COLO668 (cell line): Measurements from ENCODE around the gene MOSPD3.
A peak's percentile ranks its signal among the peaks of the same experiment; 100 is the strongest.
"Not testable (repeated sequence)": the region's sequence is repeated elsewhere in the genome, so short reads cannot be mapped to it uniquely, and the experiment has no call there.

Experiments used
- DNase-seq: peaks from one replicate; lab custom pipeline; 2025; ENCODE audit not compliant: unreplicated experiment; lab: John Stamatoyannopoulos, UW

Gene MOSPD3, protein sequence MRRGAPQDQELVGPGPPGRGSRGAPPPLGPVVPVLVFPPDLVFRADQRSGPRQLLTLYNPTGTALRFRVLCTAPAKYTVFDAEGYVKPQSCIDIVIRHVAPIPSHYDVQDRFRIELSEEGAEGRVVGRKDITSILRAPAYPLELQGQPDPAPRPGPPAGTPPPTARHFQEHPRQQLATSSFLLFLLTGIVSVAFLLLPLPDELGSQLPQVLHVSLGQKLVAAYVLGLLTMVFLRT

DNA sequence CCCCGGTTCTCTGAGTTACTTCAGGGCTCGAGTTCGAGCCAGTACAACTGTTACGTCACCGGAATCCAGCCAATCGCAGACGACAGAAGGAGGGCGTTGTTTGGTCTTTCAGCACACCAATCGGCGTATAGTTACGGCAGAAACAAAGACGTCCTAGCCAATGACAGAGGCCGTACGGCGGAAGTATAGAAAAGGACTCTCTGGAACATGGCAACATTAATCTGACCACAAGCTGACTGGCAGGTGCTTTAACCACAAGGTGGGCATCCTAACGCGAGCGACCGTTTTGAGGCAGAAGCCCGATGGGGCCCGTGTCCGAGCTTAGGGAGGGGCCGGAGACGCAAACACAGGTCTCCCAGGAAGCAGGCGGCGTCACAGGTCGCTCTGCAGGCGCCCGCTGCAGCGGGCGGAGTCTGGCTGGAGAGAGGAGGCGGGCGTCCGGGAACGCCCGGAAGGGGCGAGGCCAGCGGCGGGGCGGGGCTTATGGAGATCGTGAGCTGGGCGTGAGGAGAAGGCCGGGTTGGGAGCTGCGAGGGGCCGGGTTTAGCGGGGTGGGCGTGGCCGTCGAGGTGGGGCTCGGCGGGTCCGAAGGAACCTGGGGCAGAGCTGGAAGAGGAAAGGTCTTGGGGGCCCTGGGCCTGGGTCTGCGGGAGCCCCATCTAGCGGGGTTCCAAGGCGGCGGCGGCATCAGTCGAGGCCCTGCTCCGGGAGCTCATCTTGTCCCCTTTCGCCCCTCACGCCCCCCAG lies at the start of gene MOSPD3:
MOSPD3 (plus strand) TSS at position 558 of the 747 bp plus-strand sequence. CDS start 252 bp downstream, outside the sequence.
- peak; percentile 97 for DNase-seq

- no peak for DNase-seq
Observed at GRCh38 chr7:100563100-100563564, 49.2 kb upstream of the MOSPD3 start.

DNA sequence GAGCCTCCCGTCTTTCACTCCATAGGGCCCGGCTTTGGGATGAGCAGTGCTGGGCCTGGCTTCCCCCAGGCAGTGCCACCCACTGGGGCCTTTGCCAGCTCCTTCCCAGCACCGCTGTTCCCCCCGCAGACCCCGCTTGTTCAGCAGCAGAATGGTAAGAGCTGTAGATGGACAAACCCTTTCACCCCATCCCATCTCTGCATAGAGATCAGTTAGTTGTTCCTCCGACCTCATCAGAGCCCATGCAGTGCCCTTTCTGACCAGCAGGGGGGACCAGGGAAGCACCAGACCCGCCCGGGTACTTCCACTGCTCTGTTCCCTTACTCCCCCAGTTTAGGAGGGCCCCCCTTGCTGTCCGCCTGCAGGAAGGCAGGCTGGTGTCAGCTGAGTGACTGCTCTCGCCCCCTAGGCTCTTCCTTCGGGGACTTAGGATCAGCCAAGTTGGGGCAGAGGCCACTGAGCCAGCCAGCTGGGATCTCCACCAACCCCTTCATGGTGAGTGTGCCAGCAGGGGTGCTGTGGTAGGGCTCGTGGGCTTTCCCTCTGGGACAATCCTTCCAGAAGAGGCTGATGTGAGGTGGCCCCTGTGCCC lies 48.4 kb upstream of the MOSPD3 start:
- DNase-seq: peak; percentile 65

DNA sequence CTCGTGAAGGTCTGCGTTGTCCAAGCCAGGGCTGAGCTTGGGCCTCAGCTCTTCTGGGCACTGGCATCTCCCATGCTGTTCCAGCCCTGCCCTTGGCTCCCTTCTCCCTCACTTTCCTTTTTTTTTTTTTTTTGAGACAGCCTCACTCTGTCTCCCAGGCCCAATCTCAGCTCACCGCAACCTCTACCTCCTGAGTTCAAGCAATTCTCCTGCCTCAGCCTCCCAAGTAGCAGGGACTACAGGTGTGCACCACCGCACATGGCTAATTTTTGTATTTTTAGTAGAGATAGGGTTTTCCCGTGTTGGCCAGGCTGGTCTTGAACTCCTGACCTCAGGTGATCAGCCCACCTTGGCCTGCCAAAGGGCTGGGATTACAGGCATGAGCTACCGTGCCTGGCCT lies 47.9 kb upstream of the MOSPD3 start:
- not testable (repeated sequence) for DNase-seq

- DNase-seq: no peak
Observed at GRCh38 chr7:100565133-100565571, 47.2 kb upstream of the MOSPD3 start.

GRCh38 chr7:100566018-100566531 lies 46.3 kb upstream of the MOSPD3 start:
- no peak for DNase-seq

DNA sequence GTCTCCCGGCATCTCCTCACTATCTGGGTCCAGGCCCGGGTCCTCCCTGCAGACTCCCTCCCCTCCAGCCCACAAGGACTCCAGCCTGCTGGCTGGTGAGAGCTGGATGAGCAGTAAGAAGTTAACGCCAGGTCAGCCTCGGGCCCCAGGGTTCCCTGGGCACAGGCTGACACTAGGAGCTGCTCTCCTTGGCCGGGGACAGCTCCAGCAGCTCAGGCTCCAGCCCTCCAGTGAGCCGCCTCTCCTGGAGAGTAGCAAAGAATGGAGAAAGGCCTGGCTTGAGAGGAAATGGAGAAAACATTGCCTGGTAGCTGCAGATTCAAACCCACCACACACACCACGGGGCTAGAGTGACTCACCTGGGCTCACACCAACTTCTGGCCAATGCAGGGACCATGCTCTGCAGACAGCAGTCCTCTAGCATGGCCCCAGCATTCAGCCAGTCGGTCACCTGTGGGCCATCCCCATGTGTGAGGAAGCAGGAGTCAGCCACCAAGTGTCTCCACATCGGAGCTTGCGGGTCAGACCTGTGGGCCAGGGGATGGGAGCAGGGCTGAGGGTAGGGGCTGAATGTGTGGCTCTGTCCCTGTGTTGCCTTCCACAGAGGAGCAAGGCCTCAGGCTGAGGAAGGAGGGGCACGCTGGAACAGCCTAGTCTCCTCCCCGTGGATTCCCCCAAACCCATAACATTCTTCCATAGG lies 45.2 kb upstream of the MOSPD3 start:
- no peak for DNase-seq

- DNase-seq: peak; percentile 50
Observed at GRCh38 chr7:100567751-100568175, 44.6 kb upstream of the MOSPD3 start.

DNA sequence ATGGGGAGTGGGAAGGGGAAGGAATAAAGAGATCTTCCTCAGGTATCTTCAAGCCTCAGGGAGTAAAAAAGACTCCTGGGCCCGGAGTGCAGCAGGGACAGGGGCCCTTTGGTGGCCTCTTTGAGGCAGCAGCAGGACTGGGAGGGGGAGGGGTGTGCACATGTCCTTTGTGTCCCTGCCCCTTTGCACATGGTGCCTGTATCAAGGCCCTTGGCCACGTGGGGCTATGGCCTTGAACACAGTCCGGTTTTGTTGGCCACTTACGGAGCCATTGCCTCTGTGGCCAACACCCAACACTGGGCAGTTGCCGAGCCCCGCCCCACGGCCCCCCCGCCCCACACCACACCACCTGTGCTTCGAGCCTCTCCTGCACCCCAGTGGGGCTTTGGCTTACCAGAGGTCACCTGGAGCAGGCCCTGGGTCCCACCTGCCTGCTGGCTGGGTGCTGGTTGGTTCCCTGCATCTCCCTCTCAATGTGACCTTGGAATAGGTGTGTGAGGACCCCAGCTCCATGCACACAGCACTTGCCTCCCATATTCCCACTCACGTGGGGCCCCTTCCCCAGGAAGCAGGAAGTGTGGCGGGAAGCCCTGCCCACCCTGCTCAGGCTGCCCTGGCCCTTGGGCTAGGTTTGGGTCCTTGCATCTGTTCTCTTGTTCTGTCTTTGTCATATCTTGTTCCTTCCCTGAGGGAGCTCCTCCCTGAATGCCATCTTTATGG lies 44.0 kb upstream of the MOSPD3 start:
- DNase-seq: peak; percentile 18

GRCh38 chr7:100568896-100569844 lies 43.2 kb upstream of the MOSPD3 start:
- peak; percentile 79 for DNase-seq

GRCh38 chr7:100570954-100571828 lies 41.1 kb upstream of the MOSPD3 start:
- peak; percentile 5 for DNase-seq

GRCh38 chr7:100571829-100572116 lies 40.6 kb upstream of the MOSPD3 start:
- DNase-seq: peak; percentile 11

- no peak for DNase-seq
Observed at GRCh38 chr7:100572281-100572948, 39.9 kb upstream of the MOSPD3 start.

DNA sequence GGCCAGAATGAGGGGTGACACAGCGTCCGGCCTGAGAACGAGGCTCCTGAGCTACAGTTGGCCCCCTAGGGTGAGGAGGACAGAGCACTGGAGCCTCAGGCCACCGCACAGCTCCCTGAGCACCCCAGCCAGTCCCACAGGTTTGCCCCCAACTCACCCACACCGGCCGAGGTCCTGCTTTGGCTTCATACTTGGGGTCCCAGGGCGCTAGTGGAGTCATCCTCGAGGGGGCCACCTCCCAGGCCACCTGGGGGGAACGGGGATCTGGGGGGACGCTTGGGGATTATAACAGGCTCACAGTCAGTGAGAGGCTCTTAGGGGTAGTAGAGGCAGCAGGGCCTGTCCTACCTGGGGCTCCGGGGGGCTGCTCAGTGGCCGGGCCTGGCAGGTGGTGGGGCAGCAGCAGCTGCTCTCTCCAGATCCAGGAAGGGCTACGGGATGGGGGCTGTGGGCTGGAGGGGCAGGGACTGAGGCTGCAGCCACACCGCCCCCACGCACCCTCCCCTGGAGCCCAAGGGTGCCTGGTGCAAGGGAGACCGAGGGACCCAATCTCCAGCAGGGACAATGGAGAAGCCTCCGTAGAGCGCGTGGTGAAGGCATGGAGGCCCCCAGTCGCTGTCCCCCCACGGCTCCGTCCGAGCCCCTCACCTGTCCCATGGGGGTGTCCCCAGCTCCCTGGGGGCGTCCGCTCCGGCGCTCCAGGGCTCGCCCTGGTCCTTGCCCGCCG lies 39.2 kb upstream of the MOSPD3 start:
- no peak for DNase-seq

- DNase-seq: no peak
Observed at GRCh38 chr7:100573691-100574361, 38.5 kb upstream of the MOSPD3 start, which contains the start of gene SAP25. TSS of gene SAP25 (minus strand) at chr7:100573900. CDS start at chr7:100573742, 158 bp downstream.

GRCh38 chr7:100574362-100575205 lies 37.8 kb upstream of the MOSPD3 start:
- DNase-seq: no peak
